SU-DHL-6 (cell line): ENCODE data around the gene CLIP2.
A peak's percentile ranks its signal among the peaks of the same experiment; 100 is the strongest.
"Not testable (repeated sequence)": the region's sequence is repeated elsewhere in the genome, so short reads cannot be mapped to it uniquely, and the experiment has no call there.

Experiments
- H2AFZ ChIP-seq: fragments of 200-600 bp; sonication (generic); 2 replicates; pipeline ENCODE4 v1.6.1; 2014; ENCODE audit warnings: low read depth, mild to moderate bottlenecking, moderate library complexity, mixed read lengths, antibody characterized with exemption, low read length; ENCODE audit not compliant: severe bottlenecking
- H3F3A ChIP-seq: fragments of 200-600 bp; shearing (Covaris generic); 2 replicates; pipeline ENCODE4 v1.6.0; 2016; ENCODE audit warnings: antibody characterized with exemption, mild to moderate bottlenecking; ENCODE audit not compliant: insufficient read depth
- H3K27ac ChIP-seq: fragments of 200-600 bp; sonication (generic); 2 replicates; pipeline ENCODE4 v1.5.1; 2016; ENCODE audit warnings: low read depth, mild to moderate bottlenecking, low read length, moderate library complexity, mixed read lengths
- H3K27me3 ChIP-seq: fragments of 200-600 bp; sonication (generic), shearing (Covaris generic); 2 replicates; pipeline ENCODE4 v1.6.0; 2014; ENCODE audit warnings: mild to moderate bottlenecking, low read length
- H3K36me3 ChIP-seq: fragments of 200-600 bp; sonication (generic); 2 replicates; pipeline ENCODE4 v1.6.1; 2014; ENCODE audit warnings: mild to moderate bottlenecking, low read length, mixed read lengths
- H3K4me2 ChIP-seq: fragments of 300-600, 200-600 bp; shearing (Covaris generic), sonication (generic); 2 replicates; pipeline ENCODE4 v1.6.0; 2014; ENCODE audit warnings: low read length, low read depth, mild to moderate bottlenecking; ENCODE audit not compliant: poor library complexity, severe bottlenecking
- H3K4me3 ChIP-seq: fragments of 200-600 bp; sonication (generic); 2 replicates; pipeline ENCODE4 v1.5.1; 2014; ENCODE audit warnings: antibody characterized with exemption, low read length, mild to moderate bottlenecking, mixed read lengths; ENCODE audit not compliant: insufficient read depth, poor library complexity, severe bottlenecking
- H3K79me2 ChIP-seq: fragments of 200-600 bp; sonication (generic); 2 replicates; pipeline ENCODE4 v1.6.1; 2014; ENCODE audit warnings: mild to moderate bottlenecking, low read length, moderate library complexity; ENCODE audit not compliant: insufficient read depth
- H3K9ac ChIP-seq: fragments of 200-600 bp; sonication (generic); 2 replicates; pipeline ENCODE4 v1.7.0; 2014; ENCODE audit warnings: mild to moderate bottlenecking, low read length
- H3K9me2 ChIP-seq: fragments of 200-600 bp; sonication (generic); replicated peaks from 2 replicates; pipeline ENCODE4 v1.6.1; 2014; ENCODE audit warnings: low read length; ENCODE audit not compliant: insufficient read depth
- H3K9me3 ChIP-seq: fragments of 200-600 bp; sonication (generic); 2 replicates; pipeline ENCODE4 v1.6.1; 2014; ENCODE audit warnings: low read length, mixed read lengths; ENCODE audit not compliant: insufficient read depth
- H4K20me1 ChIP-seq: fragments of 200-600 bp; sonication (generic); 2 replicates; pipeline ENCODE4 v1.6.1; 2014; ENCODE audit warnings: low read depth, mild to moderate bottlenecking, antibody characterized with exemption, low read length, moderate library complexity, mixed read lengths
- EZH2phosphoT487 ChIP-seq: fragments of 200-600 bp; sonication (generic), shearing (Covaris generic); conservative IDR thresholded peaks from 2 replicates; pipeline ENCODE4 v1.6.1; 2018; ENCODE audit warnings: mild to moderate bottlenecking, antibody characterized with exemption, low read length, moderate library complexity, mixed read lengths
- TF ChIP-seq, protein P1 (sequence below): fragments of 200-600 bp; sonication (generic); IDR thresholded peaks from one replicate; pipeline ENCODE4 v1.5.1; 2017; ENCODE audit warnings: antibody characterized with exemption, mild to moderate bottlenecking, low read length, moderate library complexity; ENCODE audit not compliant: insufficient read depth, poor library complexity, severe bottlenecking

CLIP2 gene

DNA sequence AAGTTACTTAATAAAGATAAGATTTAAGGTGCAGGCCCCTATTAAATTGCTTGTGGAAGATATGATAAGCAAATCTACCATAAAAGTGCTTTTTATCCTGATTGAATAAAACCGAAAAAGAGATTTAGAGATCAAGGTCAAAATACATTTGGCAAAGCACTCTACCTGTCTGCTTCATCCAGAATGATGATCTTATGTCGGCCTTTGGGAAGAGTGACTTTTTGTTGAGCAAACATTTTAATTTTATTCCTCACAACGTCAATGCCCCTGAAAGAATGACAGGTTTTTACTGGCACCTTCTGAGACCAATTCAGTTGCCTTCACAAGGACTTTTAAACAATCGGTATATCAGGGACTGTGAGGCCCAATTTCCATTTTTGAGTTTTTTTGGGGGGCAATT is 42.7 kb upstream of the CLIP2 start:
- Histone ChIP-seq H3K4me2 (no peak overlapping the region), H3K9ac (no peak overlapping the region), H2AFZ (no peak overlapping the region), H3F3A (no peaks in the 10 kb centered on the region), H3K9me2 (no peaks in the 10 kb centered on the region), H3K36me3 (peaks cover 15% of the 10 kb centered on the region; the same call in 1 of the 2 replicates), H3K79me2 (peaks cover 11% of the 10 kb centered on the region; the same call in 1 of the 2 replicates), H3K27me3 (no peaks in the 10 kb centered on the region), H3K9me3 (no peaks in the 10 kb centered on the region), H4K20me1 (no peaks in the 10 kb centered on the region), H3K4me3 (no peak overlapping the region), H3K27ac (no peak overlapping the region)
- no peak for TF ChIP-seq EZH2phosphoT487
- TF ChIP-seq, protein P1, sequence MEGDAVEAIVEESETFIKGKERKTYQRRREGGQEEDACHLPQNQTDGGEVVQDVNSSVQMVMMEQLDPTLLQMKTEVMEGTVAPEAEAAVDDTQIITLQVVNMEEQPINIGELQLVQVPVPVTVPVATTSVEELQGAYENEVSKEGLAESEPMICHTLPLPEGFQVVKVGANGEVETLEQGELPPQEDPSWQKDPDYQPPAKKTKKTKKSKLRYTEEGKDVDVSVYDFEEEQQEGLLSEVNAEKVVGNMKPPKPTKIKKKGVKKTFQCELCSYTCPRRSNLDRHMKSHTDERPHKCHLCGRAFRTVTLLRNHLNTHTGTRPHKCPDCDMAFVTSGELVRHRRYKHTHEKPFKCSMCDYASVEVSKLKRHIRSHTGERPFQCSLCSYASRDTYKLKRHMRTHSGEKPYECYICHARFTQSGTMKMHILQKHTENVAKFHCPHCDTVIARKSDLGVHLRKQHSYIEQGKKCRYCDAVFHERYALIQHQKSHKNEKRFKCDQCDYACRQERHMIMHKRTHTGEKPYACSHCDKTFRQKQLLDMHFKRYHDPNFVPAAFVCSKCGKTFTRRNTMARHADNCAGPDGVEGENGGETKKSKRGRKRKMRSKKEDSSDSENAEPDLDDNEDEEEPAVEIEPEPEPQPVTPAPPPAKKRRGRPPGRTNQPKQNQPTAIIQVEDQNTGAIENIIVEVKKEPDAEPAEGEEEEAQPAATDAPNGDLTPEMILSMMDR: no peak

DNA sequence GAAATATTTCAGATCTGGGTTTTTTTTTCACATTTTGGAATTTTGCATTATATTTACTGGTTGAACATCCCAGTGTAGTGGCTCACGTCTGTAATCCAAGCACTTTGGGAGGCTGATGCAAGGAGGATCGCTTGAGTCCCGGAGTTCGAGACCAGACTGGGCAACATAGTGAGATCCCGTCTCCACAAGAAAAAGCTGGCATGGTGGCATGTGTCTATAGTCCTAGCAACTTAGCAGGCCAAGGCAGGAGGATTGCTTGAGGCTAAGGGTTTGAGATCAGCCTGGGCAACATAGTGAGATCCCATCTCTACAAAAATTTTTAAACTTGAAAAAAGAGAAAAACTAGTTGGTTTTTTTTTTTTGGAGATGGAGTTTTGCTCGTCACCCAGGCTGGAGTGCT is 41.1 kb upstream of the CLIP2 start:
- Histone ChIP-seq H2AFZ (no peak overlapping the region), H3K27me3 (no peaks in the 10 kb centered on the region), H3K27ac (no peak overlapping the region), H3F3A (no peaks in the 10 kb centered on the region), H3K4me3 (no peak overlapping the region), H3K79me2 (peaks cover 21% of the 10 kb centered on the region), H3K9ac (no peak overlapping the region), H3K4me2 (no peak overlapping the region), H3K9me3 (no peaks in the 10 kb centered on the region), H3K9me2 (no peaks in the 10 kb centered on the region), H4K20me1 (no peaks in the 10 kb centered on the region), H3K36me3 (peaks cover 12% of the 10 kb centered on the region; the same call in 1 of the 2 replicates)
- TF ChIP-seq EZH2phosphoT487: no peak
- TF ChIP-seq, protein P1: no peak

DNA sequence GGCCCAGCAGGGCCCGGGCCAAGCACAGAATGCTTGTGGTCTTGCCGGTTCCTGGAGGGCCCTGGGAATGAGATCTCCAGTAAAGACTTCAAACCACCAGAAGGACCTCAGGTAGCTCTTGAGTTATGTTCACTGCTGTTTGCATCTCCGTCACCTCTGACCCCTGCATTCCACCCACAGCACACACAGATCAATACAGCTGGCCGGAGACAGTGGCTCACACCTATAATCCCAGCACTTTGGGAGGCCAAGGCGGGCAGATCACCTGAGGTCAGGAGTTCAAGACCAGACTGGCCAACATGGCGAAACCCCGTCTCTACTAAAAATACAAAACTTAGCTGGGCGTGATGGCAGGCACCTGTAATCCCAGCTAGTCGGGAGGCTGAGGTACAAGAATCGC is 40.1 kb upstream of the CLIP2 start:
- peaks cover 30% of the 10 kb centered on the region for H3K79me2 ChIP-seq
- H4K20me1 ChIP-seq, H2AFZ ChIP-seq, H3K9me3 ChIP-seq, H3K9me2 ChIP-seq, H3F3A ChIP-seq, H3K36me3 ChIP-seq, H3K4me3 ChIP-seq, H3K9ac ChIP-seq, H3K27me3 ChIP-seq, H3K4me2 ChIP-seq, H3K27ac ChIP-seq: not testable (repeated sequence)

DNA sequence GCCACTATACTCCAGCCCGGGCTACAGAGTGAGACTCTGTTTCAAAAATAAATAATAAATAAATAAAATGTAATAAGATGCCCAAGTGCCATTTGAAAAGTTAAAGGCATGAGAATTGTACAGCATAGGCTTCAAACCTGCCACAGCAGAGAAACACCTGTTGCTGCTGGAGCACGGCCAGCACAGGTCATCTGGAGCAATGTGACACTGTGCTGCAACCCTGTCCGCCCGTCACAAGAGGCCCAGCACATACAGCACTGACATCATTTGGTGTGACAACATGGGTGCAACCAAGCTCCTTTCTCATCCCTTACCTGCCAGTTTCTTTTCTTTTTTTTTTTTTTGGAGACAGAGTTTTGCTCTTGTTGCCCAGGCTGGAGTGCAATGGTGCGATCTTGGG is 36.3 kb upstream of the CLIP2 start:
- Histone ChIP-seq H3K9ac (peak overlapping the region; percentile 94), H3K36me3 (peaks cover 3% of the 10 kb centered on the region; the same call in 1 of the 2 replicates), H3K9me3 (no peaks in the 10 kb centered on the region), H3K9me2 (no peaks in the 10 kb centered on the region), H3F3A (no peaks in the 10 kb centered on the region; the same call in 1 of the 2 replicates), H3K27me3 (no peaks in the 10 kb centered on the region), H3K79me2 (peaks cover 31% of the 10 kb centered on the region), H3K27ac (peak overlapping the region; percentile 63; the same call in 1 of the 2 replicates), H2AFZ (no peak overlapping the region), H3K4me2 (peak overlapping the region; percentile 69), H3K4me3 (peak overlapping the region; percentile 87), H4K20me1 (no peaks in the 10 kb centered on the region)
- TF ChIP-seq, protein P1: no peak
- TF ChIP-seq EZH2phosphoT487: no peak
